SH-SY5Y (cell line): Measurements from ENCODE around the gene PRG2.

Experiments
- GATA2 ChIP-seq: IDR thresholded peaks from 2 replicates; pipeline ENCODE4 v1.6.1; 2011; ENCODE audit warnings: mild to moderate bottlenecking, low read depth, low read length
- GATA3 ChIP-seq: IDR thresholded peaks from 2 replicates; pipeline ENCODE4 v1.6.1; 2011; ENCODE audit warnings: low read depth, mild to moderate bottlenecking, low read length, moderate library complexity

- TF ChIP-seq GATA2 (no peak), GATA3 (no peak)
Observed at GRCh38 chr11:57338142-57338541, 52.3 kb downstream of the PRG2 start, which contains the start of gene P2RX3.
